ENCODE results near the gene COL25A1.
A peak's percentile ranks its signal among the peaks of the same experiment; 100 is the strongest.
"Not testable (repeated sequence)": the region's sequence is repeated elsewhere in the genome, so short reads cannot be mapped to it uniquely, and the experiment has no call there.

Gene COL25A1

GRCh38 chr4:109072595-109072994, 229.9 kb downstream of the COL25A1 start:
- H3K4me3 ChIP-seq (ENCODE audit: low read depth, low read length), result no peak overlapping the region
- peak; percentile 76 for DNase-seq (ENCODE audit: low read depth)
- TF ChIP-seq MYC (IDR thresholded peaks at IDR 0.05; ENCODE audit: low read depth, low read length) (no peak), POLR2A (IDR thresholded peaks at IDR 0.05; ENCODE audit: extremely low read depth, insufficient read length) (no peak), CTCF (IDR thresholded peaks at IDR 0.05; ENCODE audit: low read depth, low read length) (no peak), MAX (IDR thresholded peaks at IDR 0.05; ENCODE audit: low read depth, low read length) (no peak)

GRCh38 chr4:109070677-109071076, 231.8 kb downstream of the COL25A1 start:
- DNase-seq (ENCODE audit: low read depth); H3K4me3 ChIP-seq (ENCODE audit: low read depth, low read length): not testable (repeated sequence)

- no peak overlapping the region for H3K4me3 ChIP-seq (ENCODE audit: low read depth, low read length)
- no peak for DNase-seq (ENCODE audit: low read depth)
- no peak for TF ChIP-seq MAX (IDR thresholded peaks at IDR 0.05; ENCODE audit: low read depth, low read length)
- TF ChIP-seq MYC (IDR thresholded peaks at IDR 0.05; ENCODE audit: low read depth, low read length), result no peak
- no peak for TF ChIP-seq POLR2A (IDR thresholded peaks at IDR 0.05; ENCODE audit: extremely low read depth, insufficient read length)
- no peak for TF ChIP-seq CTCF (IDR thresholded peaks at IDR 0.05; ENCODE audit: low read depth, low read length)
Observed at GRCh38 chr4:109067508-109068235, 234.8 kb downstream of the COL25A1 start.

- DNase-seq (ENCODE audit: low read depth), result no peak
- no peak overlapping the region for H3K4me3 ChIP-seq (ENCODE audit: low read depth, low read length)
- TF ChIP-seq POLR2A (IDR thresholded peaks at IDR 0.05; ENCODE audit: extremely low read depth, insufficient read length), result no peak
- TF ChIP-seq MAX (IDR thresholded peaks at IDR 0.05; ENCODE audit: low read depth, low read length), result no peak
- no peak for TF ChIP-seq CTCF (IDR thresholded peaks at IDR 0.05; ENCODE audit: low read depth, low read length)
- TF ChIP-seq MYC (IDR thresholded peaks at IDR 0.05; ENCODE audit: low read depth, low read length), result no peak
Observed at GRCh38 chr4:109065006-109065405, 237.5 kb downstream of the COL25A1 start.

- TF ChIP-seq MAX (IDR thresholded peaks at IDR 0.05; ENCODE audit: low read depth, low read length), result no peak
- TF ChIP-seq MYC (IDR thresholded peaks at IDR 0.05; ENCODE audit: low read depth, low read length), result no peak
- TF ChIP-seq CTCF (IDR thresholded peaks at IDR 0.05; ENCODE audit: low read depth, low read length), result no peak
- no peak for TF ChIP-seq POLR2A (IDR thresholded peaks at IDR 0.05; ENCODE audit: extremely low read depth, insufficient read length)
- no peak overlapping the region for H3K4me3 ChIP-seq (ENCODE audit: low read depth, low read length)
- no peak for DNase-seq (ENCODE audit: low read depth)
Observed at GRCh38 chr4:109053257-109053656, 249.2 kb downstream of the COL25A1 start.

- DNase-seq (ENCODE audit: low read depth), result no peak
- H3K4me3 ChIP-seq (ENCODE audit: low read depth, low read length), result no peak overlapping the region
- TF ChIP-seq MAX (IDR thresholded peaks at IDR 0.05; ENCODE audit: low read depth, low read length) (no peak), CTCF (IDR thresholded peaks at IDR 0.05; ENCODE audit: low read depth, low read length) (no peak), MYC (IDR thresholded peaks at IDR 0.05; ENCODE audit: low read depth, low read length) (no peak), POLR2A (IDR thresholded peaks at IDR 0.05; ENCODE audit: extremely low read depth, insufficient read length) (no peak)
Observed at GRCh38 chr4:109052821-109053220, 249.6 kb downstream of the COL25A1 start.

Data from NB4 (cell line).